Colon (tissue), 2 donors: ENCODE data around the gene TNNT3.
"Not testable (repeated sequence)": the region's sequence is repeated elsewhere in the genome, so short reads cannot be mapped to it uniquely, and the experiment has no call there.

Experiments
- FAIRE-seq: peaks from 2 replicates; lab custom pipeline; 2012; peaks lifted over from hg19 to GRCh38; lab: Jason Lieb, UNC
- donor health status: control.
- donor health status: control.

Gene TNNT3

GRCh38 chr11:1935156-1936071, 15.9 kb downstream of the TNNT3 start:
- no peak for FAIRE-seq

- FAIRE-seq, result no peak
These were observed 16.7 kb downstream of the TNNT3 start for GRCh38 chr11:1936072-1936780.

GRCh38 chr11:1936781-1937615, 17.5 kb downstream of the TNNT3 start:
- FAIRE-seq, result no peak

- no peak for FAIRE-seq
These were observed 18.3 kb downstream of the TNNT3 start for GRCh38 chr11:1937616-1938342.

GRCh38 chr11:1938343-1939005, 19.0 kb downstream of the TNNT3 start:
- FAIRE-seq, result no peak

- no peak for FAIRE-seq
These were observed 19.6 kb downstream of the TNNT3 start for GRCh38 chr11:1939006-1939625.

- FAIRE-seq, result not testable (repeated sequence)
These were observed 20.3 kb downstream of the TNNT3 start for GRCh38 chr11:1939788-1940187.

- no peak for FAIRE-seq
These were observed 23.2 kb downstream of the TNNT3 start for GRCh38 chr11:1942558-1943260.

GRCh38 chr11:1943576-1943975, 24.1 kb downstream of the TNNT3 start:
- FAIRE-seq, result no peak

- FAIRE-seq, result no peak
These were observed 24.5 kb downstream of the TNNT3 start for GRCh38 chr11:1943977-1944376.

- FAIRE-seq, result no peak
These were observed 27.4 kb downstream of the TNNT3 start, which contains the start of gene MRPL23 for GRCh38 chr11:1946812-1947484. Gene MRPL23 (plus strand): TSS chr11:1947332. CDS start chr11:1947363, 31 bp downstream.

GRCh38 chr11:1947592-1948237, 28.2 kb downstream of the TNNT3 start:
- FAIRE-seq, result no peak

GRCh38 chr11:1948389-1948788, 28.9 kb downstream of the TNNT3 start:
- FAIRE-seq, result no peak

GRCh38 chr11:1949302-1949701, 29.8 kb downstream of the TNNT3 start:
- no peak for FAIRE-seq

- FAIRE-seq, result no peak
These were observed 30.4 kb downstream of the TNNT3 start for GRCh38 chr11:1949922-1950321.

- no peak for FAIRE-seq
These were observed 33.4 kb downstream of the TNNT3 start for GRCh38 chr11:1952806-1953482.

GRCh38 chr11:1953489-1954266, 34.2 kb downstream of the TNNT3 start:
- FAIRE-seq, result no peak
